ENCODE results near the gene RALY.

RALY gene

GRCh38 chr20:34088305-34089174 lies 94.8 kb downstream of the RALY start:
- in situ Hi-C loops (cut with HindIII; ENCODE audit: low pct_ligation_motif_present, low pct_unique_long_range_greater_than_20kb, low sequenced_read_pairs): no loop called here
- DNase-seq: no peak

GRCh38 chr20:34089175-34089479 lies 95.4 kb downstream of the RALY start:
- in situ Hi-C loops (cut with HindIII; ENCODE audit: low pct_ligation_motif_present, low pct_unique_long_range_greater_than_20kb, low sequenced_read_pairs): no loop called here
- DNase-seq: no peak

- in situ Hi-C loops (cut with HindIII; ENCODE audit: low pct_ligation_motif_present, low pct_unique_long_range_greater_than_20kb, low sequenced_read_pairs): no loop called here
- DNase-seq: no peak
Measured at GRCh38 chr20:34089655-34090345, 96.1 kb downstream of the RALY start.

GRCh38 chr20:34090645-34091044 lies 96.9 kb downstream of the RALY start:
- in situ Hi-C loops (cut with HindIII; ENCODE audit: low pct_ligation_motif_present, low pct_unique_long_range_greater_than_20kb, low sequenced_read_pairs): no loop called here
- DNase-seq: no peak

DNA sequence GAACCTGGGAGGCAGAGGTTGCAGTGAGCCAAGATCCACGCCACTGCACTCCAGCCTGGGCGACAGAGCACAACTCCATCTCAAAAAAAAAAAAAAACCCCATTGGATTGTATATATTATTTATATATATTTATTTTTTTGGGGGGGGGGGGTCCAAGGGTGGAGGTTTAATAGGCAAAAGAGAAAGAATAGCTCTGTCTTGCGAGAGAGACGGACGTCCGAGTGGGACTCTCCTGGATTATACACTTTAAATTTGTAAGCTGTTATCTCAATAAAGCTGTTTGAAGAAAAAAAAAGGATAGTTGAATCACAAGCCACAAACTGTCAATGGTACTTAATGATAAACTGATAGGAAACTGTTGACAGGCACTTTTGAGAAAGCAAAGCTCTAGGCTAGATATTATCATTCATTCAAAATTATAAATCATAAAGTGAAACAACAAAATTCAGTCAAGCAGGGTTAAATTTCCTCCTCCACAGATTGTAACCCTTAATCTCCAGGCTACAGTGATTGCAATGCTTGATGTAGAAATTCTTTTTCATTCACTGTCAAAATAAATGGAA lies 98.0 kb downstream of the RALY start:
- in situ Hi-C loops (cut with HindIII; ENCODE audit: low pct_ligation_motif_present, low pct_unique_long_range_greater_than_20kb, low sequenced_read_pairs): no loop called here
- no peak for DNase-seq

GRCh38 chr20:34093895-34094294 lies 100.2 kb downstream of the RALY start:
- in situ Hi-C loops (cut with HindIII; ENCODE audit: low pct_ligation_motif_present, low pct_unique_long_range_greater_than_20kb, low sequenced_read_pairs): no loop called here
- DNase-seq: no peak

- in situ Hi-C loops (cut with HindIII; ENCODE audit: low pct_ligation_motif_present, low pct_unique_long_range_greater_than_20kb, low sequenced_read_pairs): no loop called here
- no peak for DNase-seq
Measured at GRCh38 chr20:34095825-34096224, 102.1 kb downstream of the RALY start.

GRCh38 chr20:34096699-34097444 lies 103.2 kb downstream of the RALY start:
- DNase-seq: no peak
- in situ Hi-C loops (cut with HindIII; ENCODE audit: low pct_ligation_motif_present, low pct_unique_long_range_greater_than_20kb, low sequenced_read_pairs): no loop called here

DNA sequence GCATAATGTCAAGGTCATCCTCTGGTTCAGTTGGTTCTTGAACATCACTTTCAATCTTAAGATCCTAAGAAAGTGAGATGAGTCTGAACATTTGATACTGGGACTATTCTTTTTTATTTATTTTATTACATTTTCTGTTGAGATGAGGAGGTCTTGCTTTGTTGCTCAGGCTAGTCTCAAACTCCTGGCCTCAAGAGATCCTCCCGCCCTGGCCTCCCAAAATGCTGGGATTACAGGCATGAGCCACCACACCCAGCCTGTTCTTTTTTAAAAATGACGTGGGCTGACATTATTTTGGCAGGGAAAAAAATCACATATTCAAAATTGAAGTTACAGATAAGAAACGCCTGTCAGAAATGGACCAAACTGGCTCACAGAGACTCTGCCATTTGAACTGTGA lies 104.9 kb downstream of the RALY start:
- DNase-seq: no peak
- in situ Hi-C loops (cut with HindIII; ENCODE audit: low pct_ligation_motif_present, low pct_unique_long_range_greater_than_20kb, low sequenced_read_pairs): no loop called here

GRCh38 chr20:34099675-34100074 lies 106.0 kb downstream of the RALY start:
- in situ Hi-C loops (cut with HindIII; ENCODE audit: low pct_ligation_motif_present, low pct_unique_long_range_greater_than_20kb, low sequenced_read_pairs): no loop called here
- DNase-seq: no peak

- DNase-seq: no peak
- in situ Hi-C loops (cut with HindIII; ENCODE audit: low pct_ligation_motif_present, low pct_unique_long_range_greater_than_20kb, low sequenced_read_pairs): no loop called here
Measured at GRCh38 chr20:34100576-34100975, 106.9 kb downstream of the RALY start.

GRCh38 chr20:34102342-34102741 lies 108.6 kb downstream of the RALY start:
- no peak for DNase-seq
- in situ Hi-C loops (cut with HindIII; ENCODE audit: low pct_ligation_motif_present, low pct_unique_long_range_greater_than_20kb, low sequenced_read_pairs): no loop called here

- DNase-seq: no peak
- in situ Hi-C loops (cut with HindIII; ENCODE audit: low pct_ligation_motif_present, low pct_unique_long_range_greater_than_20kb, low sequenced_read_pairs): no loop called here
Measured at GRCh38 chr20:34104059-34104458, 110.3 kb downstream of the RALY start.

DNA sequence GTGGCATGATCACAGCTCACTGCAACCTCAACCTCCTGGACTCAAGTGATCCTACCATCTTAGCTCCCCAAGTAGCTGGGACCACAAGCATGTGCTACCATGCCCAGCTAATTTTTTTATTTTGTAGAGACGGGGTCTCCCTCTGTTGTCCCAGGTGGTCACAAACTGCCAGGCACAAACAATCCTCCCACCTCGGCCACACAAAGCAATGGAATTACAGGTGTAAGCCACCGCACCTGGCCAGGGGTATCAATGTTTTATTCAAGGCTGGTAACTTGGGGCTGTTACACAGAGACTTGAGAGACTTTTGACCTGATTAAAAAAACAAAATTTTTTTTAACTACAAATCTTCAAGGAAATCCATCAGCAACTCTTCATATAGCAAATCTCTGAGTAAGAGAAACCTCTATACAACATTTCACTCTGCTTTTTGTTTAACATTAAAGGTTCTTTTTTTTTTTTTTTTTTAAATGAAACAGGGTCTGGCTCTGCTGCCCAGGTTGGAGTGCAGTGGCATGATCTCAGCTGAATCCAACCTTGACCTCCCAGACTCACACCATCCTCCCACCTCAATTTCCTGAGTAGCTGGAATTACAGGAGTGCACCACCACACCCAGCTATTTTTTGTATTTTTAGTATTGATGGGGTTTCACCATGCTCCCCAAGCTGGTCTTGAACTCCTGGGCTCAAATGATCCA lies 112.4 kb downstream of the RALY start:
- in situ Hi-C loops (cut with HindIII; ENCODE audit: low pct_ligation_motif_present, low pct_unique_long_range_greater_than_20kb, low sequenced_read_pairs): no loop called here
- no peak for DNase-seq

DNA sequence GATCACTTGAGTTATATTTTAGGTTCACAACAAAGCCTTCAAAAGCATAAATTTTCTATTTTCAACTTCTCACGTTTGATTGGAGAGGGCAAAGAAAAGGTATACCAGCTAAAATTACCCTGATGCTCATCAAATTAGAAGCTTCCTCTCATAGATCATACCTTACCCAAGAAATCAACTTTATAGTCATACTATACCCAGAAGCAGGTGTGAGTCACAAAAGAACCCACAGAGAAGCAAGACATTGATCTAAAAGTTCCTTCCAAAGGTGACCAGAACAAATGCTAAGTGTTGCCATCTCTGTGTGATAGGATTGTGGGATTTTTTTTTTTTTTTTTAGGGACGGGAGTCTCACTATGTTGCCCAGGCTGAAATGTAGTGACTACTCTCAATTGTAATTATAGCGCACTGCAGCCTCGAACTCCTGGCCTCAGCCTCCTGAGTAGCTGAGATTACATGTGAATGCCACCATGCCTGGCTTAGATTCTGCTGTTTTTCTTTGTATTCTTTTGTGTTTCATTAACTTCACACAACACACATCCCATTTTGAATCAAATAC lies 115.0 kb downstream of the RALY start:
- DNase-seq: no peak
- in situ Hi-C loops (cut with HindIII; ENCODE audit: low pct_ligation_motif_present, low pct_unique_long_range_greater_than_20kb, low sequenced_read_pairs): no loop called here

- in situ Hi-C loops (cut with HindIII; ENCODE audit: low pct_ligation_motif_present, low pct_unique_long_range_greater_than_20kb, low sequenced_read_pairs): no loop called here
- DNase-seq: no peak
Measured at GRCh38 chr20:34109442-34109841, 115.7 kb downstream of the RALY start.

DNA sequence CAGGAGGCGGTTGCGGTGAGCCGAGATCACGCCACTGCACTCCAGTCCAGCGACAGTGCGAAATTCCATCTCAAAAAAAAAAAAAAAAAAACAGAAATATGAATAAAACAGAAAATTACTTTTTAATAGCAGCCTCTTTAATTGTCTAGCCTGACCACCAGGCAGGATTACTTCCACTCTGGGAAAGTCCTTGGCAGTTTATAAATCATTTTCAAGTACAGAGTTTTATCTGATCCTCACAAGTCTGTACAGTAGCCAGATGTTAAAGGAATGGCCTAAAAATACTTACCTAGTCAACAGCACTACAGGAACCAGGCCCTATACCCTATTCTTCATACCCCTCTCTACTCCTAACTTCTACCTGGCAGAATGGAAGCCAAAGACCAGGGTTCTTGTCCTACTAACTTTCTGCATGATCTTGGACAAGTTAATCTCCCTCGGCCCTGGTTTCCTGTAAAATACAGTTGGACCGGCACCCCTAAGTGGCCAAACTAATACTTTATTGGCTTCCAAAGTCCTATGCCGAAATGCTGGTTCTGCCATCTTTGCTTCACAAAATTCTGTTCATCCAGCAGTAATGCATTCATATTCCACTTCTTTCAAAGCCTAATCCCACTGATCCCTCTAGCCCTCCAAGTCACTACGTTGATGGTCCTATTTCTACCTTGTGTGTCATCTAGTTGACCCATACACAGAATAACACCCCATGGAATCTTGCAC lies 116.5 kb downstream of the RALY start:
- DNase-seq: no peak

More for the DNA sequence above, 116.5 kb downstream of the RALY start:
- in situ Hi-C loops (cut with HindIII; ENCODE audit: low pct_ligation_motif_present, low pct_unique_long_range_greater_than_20kb, low sequenced_read_pairs): no loop called here
